Right lobe of liver (tissue), 6 donors: ENCODE data around the gene PTPRT. TPM values are rescaled to one million over a fixed set of nuclear protein-coding genes. Genes with fewer than 3 reads are reported as not detected.
"Not testable (repeated sequence)": the region's sequence is repeated elsewhere in the genome, so short reads cannot be mapped to it uniquely, and the experiment has no call there.

ENCODE experiments used
- ATAC-seq, 4 donors: fragments of 200-7000 bp; cut with Tn5 transposase; one replicate each; pipeline ENCODE4 v1.9.1; 2020; ENCODE audit warnings: mild to moderate bottlenecking in 4 of 4, moderate library complexity in 4 of 4
- DNase-seq, 3 donors: peaks; one replicate each; pipeline ENCODE4 v3.0.0-alpha.2; 2020
- H3K27ac ChIP-seq, 3 donors: fragments of 200-600 bp; one replicate each; pipeline ENCODE4 v1.8.0; 2022
- H3K27me3 ChIP-seq, 2 donors: fragments of 200-600 bp; one replicate each; pipeline ENCODE4 v1.8.0; 2022
- H3K36me3 ChIP-seq, 4 donors: fragments of 200-600 bp; sonication (generic) in 1 of 4; one replicate each; pipeline versions ENCODE4 v1.5.1 to v1.8.0; 2017 to 2022; ENCODE audit warnings: control low read depth in 1 of 4
- H3K4me1 ChIP-seq, 4 donors: fragments of 200-600 bp; sonication (generic) in 1 of 4; one replicate each; pipeline versions ENCODE4 v1.5.1 to v1.8.0; 2017 to 2022; ENCODE audit warnings: control low read depth in 1 of 4
- H3K4me3 ChIP-seq, 3 donors: fragments of 200-600 bp; one replicate each; pipeline ENCODE4 v1.8.0; 2022
- H3K9me3 ChIP-seq, 4 donors: fragments of 200-600 bp; sonication (generic) in 1 of 4; one replicate each; pipeline versions ENCODE4 v1.5.1 to v1.8.0; 2017 to 2022; ENCODE audit warnings: control low read depth in 1 of 4
- POLR2A ChIP-seq: fragments of 450-650 bp; IDR thresholded peaks from one replicate; pipeline ENCODE4 v1.6.1; 2017; ENCODE audit warnings: antibody characterized with exemption, mild to moderate bottlenecking
- WGBS: methylation state at CpG from one replicate; pipeline ENCODE4 v1.1.6; 2018; ENCODE audit warnings: low coverage, low lambda C conversion rate; ENCODE audit not compliant: insufficient coverage; ENCODE audit errors: missing lambda C conversion rate; 5-methylcytosine and 5-hydroxymethylcytosine counted together
- intact Hi-C, 2 donors: fragments of 100-400 bp; cut with DNase I; formaldehyde crosslinking; loops; one replicate each; pipeline versions ENCODE4 v1.11.2 to v1.14.1; 2022
- total RNA-seq, 6 experiments: library from RNA; depleted of rRNA in 2 of 6; stranded (reverse); fragments of >200 nt in 2 of 6; fragmentation: NEBNext Ultra II Directional in 3 of 6; extraction: Animal tissue kit (Norgen Biotek cat#: 25700) in 3 of 6; gene quantifications; one replicate each; pipeline versions ENCODE4 v1.1.0 to v1.2.4, GENCODE V29; 2016 to 2023
- TF ChIP-seq, protein P1 (sequence below), 4 donors: fragments of 200-600 bp in 3 of 4; fragments of 450-650 bp in 1 of 4; IDR thresholded peaks; one replicate each; pipeline versions ENCODE4 v1.5.1 to v1.8.0; 2016 to 2022; ENCODE audit warnings: antibody characterized with exemption in 4 of 4, mild to moderate bottlenecking in 2 of 4
- donor health status: DM: no; HTN: yes; CAD: no.
- donor health status: DM: no; HTN: no; CAD: no.
- donor health status: DM: no; HTN: no; CAD: no.
- donor health status: DM: no; HTN: yes; CAD: no.
- donor health status: DM: no; HTN: yes; CAD: no.

PTPRT gene
- total RNA-seq, 6 experiments from 2014 or later: 0.18 to 1.0 (median 0.51) TPM

DNA sequence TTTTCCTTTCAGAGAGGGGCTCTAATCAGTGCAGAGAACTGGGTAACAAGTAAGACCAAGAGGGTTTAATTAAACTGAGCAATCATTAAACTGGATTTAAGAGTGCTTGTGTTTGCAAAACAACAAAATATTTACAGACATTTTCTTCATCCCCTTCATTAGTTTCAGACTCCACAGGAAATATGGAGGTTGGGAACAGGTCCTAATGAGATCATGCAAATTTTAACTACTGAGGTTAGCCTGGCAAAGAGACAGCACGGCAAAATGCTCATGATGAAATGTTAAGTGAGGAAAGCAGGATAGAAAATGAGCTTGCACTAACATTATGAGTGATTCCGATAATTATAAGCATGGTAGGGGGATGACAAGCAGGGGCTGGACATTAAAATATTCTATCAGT, 268.9 kb downstream of the PTPRT start:
- no peak for DNase-seq
- Histone ChIP-seq H3K4me1 (no peaks in the 10 kb centered on the region), H3K4me3 (no peak overlapping the region), H3K36me3 (no peaks in the 10 kb centered on the region), H3K9me3 (no peaks in the 10 kb centered on the region), H3K27me3 (no peaks in the 10 kb centered on the region), H3K27ac (no peak overlapping the region)
- intact Hi-C loops: no loop called here
- 77% methylated on average over 2 of the region's 2 CpGs for WGBS
- TF ChIP-seq, protein P1, sequence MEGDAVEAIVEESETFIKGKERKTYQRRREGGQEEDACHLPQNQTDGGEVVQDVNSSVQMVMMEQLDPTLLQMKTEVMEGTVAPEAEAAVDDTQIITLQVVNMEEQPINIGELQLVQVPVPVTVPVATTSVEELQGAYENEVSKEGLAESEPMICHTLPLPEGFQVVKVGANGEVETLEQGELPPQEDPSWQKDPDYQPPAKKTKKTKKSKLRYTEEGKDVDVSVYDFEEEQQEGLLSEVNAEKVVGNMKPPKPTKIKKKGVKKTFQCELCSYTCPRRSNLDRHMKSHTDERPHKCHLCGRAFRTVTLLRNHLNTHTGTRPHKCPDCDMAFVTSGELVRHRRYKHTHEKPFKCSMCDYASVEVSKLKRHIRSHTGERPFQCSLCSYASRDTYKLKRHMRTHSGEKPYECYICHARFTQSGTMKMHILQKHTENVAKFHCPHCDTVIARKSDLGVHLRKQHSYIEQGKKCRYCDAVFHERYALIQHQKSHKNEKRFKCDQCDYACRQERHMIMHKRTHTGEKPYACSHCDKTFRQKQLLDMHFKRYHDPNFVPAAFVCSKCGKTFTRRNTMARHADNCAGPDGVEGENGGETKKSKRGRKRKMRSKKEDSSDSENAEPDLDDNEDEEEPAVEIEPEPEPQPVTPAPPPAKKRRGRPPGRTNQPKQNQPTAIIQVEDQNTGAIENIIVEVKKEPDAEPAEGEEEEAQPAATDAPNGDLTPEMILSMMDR (IDR thresholded peaks at IDR 0.05): no peak
- TF ChIP-seq POLR2A: no peak
- ATAC-seq: no peak

- Histone ChIP-seq H3K36me3 (no peaks in the 10 kb centered on the region), H3K4me1 (no peaks in the 10 kb centered on the region), H3K27me3 (no peaks in the 10 kb centered on the region), H3K27ac (no peak overlapping the region), H3K4me3 (no peak overlapping the region), H3K9me3 (no peaks in the 10 kb centered on the region)
- intact Hi-C loops: no loop called here
- ATAC-seq (no peak), DNase-seq (no peak)
- WGBS: 64% methylated on average over 2 of the region's 2 CpGs
- TF ChIP-seq POLR2A: no peak
- TF ChIP-seq, protein P1 (IDR thresholded peaks at IDR 0.05): no peak
Measured at GRCh38 chr20:42919316-42919715, 270.4 kb downstream of the PTPRT start.

- DNase-seq: no peak
- 68% methylated on average over 6 of the region's 8 CpGs for WGBS
Measured at GRCh38 chr20:42915081-42915480, 274.6 kb downstream of the PTPRT start.

DNA sequence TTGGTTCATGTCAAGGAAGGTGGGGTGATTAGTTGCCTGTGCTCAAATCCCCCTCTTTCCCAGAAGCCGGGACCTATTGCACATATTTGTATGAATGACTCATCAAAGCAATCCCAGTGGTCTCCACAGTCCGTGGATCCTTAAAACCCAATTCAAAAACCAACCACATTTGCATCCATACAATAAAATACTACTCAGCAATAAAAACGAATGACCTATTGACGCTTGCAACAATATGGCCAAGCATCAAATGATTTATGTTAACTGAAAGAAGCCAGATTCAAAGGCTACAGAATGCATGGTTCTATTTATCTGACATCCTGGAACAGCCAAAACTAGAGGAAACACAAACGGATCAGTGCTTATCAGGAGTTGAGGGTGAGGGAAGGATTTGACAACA, 275.4 kb downstream of the PTPRT start:
- H3K4me1 ChIP-seq: no peaks in the 10 kb centered on the region
- no peak for ATAC-seq
- TF ChIP-seq, protein P1 (IDR thresholded peaks at IDR 0.05): no peak
- TF ChIP-seq POLR2A: no peak
- H3K36me3 ChIP-seq: no peaks in the 10 kb centered on the region
- H3K4me3 ChIP-seq: no peak overlapping the region
- 36% methylated on average over 5 of the region's 5 CpGs for WGBS
- intact Hi-C loops: no loop called here
- H3K27me3 ChIP-seq: no peaks in the 10 kb centered on the region
- DNase-seq: no peak
- no peaks in the 10 kb centered on the region for H3K9me3 ChIP-seq
- no peak overlapping the region for H3K27ac ChIP-seq

More at GRCh38 chr20:42915081-42915480, 274.6 kb downstream of the PTPRT start:
- Histone ChIP-seq H3K4me1 (no peaks in the 10 kb centered on the region), H3K9me3 (no peaks in the 10 kb centered on the region), H3K36me3 (no peaks in the 10 kb centered on the region), H3K27ac (no peak overlapping the region), H3K27me3 (no peaks in the 10 kb centered on the region), H3K4me3 (no peak overlapping the region)
- intact Hi-C loops: no loop called here
- no peak for TF ChIP-seq POLR2A
- TF ChIP-seq, protein P1 (IDR thresholded peaks at IDR 0.05): no peak
- ATAC-seq: no peak

DNA sequence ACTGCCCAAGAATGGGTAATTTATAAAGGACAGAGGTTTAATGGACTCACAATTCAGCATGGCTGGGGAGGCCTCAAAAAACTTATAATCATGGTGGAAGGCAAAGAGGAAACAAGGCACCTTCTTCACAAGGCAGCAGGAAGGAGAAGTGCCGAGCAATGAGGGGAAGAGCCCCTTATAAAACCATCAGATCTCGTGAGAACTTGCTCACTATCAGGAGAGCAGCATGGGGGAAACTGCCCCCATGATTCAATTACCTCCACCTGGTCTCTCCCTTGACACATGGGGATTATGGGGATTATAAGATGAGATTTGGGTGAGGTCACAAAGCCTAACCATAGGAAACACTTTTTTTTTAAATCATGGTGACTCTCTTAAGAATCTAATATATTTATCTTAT, 278.9 kb downstream of the PTPRT start:
- H3K9me3 ChIP-seq, H3K27me3 ChIP-seq, DNase-seq, H3K36me3 ChIP-seq, intact Hi-C loops, H3K4me1 ChIP-seq, H3K27ac ChIP-seq, ATAC-seq, H3K4me3 ChIP-seq: not testable (repeated sequence)
- WGBS: 33% methylated on average over 1 of the region's 2 CpGs
